C4-2B (cell line): ENCODE data around the gene FRMD4B.

Source experiments
- H3K27ac ChIP-seq: fragments of 450-650 bp; 2 replicates; pipeline ENCODE4 v1.5.1; 2017
- ZFX ChIP-seq: fragments of 450-650 bp; IDR thresholded peaks from 2 replicates; pipeline ENCODE4 v1.6.1; 2017
- TF ChIP-seq, protein P1 (sequence below): fragments of 450-650 bp; conservative IDR thresholded peaks from 2 replicates; pipeline ENCODE4 v1.5.1; 2017; ENCODE audit warnings: mild to moderate bottlenecking

The FRMD4B gene

DNA sequence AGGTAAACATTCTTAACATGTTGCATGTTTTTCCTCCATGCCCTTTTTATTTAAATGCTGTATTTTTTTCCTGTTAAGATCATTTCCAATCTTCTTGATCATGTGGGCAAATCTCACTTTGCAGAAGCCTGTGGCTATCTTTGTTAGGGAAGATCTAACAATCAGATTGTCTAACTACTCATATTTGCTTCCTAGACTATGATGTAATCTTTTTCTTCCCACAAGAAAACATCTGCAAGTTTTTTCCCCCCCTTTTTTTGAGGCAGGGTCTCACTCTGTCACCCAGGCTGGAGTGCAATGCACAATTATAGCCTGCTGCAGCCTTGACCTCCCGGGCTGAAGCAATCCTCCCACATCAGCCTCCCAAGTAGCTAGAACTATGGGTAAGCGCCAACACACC is 248.5 kb downstream of the FRMD4B start:
- no peak overlapping the region for H3K27ac ChIP-seq
- TF ChIP-seq ZFX: no peak
- TF ChIP-seq, protein P1, sequence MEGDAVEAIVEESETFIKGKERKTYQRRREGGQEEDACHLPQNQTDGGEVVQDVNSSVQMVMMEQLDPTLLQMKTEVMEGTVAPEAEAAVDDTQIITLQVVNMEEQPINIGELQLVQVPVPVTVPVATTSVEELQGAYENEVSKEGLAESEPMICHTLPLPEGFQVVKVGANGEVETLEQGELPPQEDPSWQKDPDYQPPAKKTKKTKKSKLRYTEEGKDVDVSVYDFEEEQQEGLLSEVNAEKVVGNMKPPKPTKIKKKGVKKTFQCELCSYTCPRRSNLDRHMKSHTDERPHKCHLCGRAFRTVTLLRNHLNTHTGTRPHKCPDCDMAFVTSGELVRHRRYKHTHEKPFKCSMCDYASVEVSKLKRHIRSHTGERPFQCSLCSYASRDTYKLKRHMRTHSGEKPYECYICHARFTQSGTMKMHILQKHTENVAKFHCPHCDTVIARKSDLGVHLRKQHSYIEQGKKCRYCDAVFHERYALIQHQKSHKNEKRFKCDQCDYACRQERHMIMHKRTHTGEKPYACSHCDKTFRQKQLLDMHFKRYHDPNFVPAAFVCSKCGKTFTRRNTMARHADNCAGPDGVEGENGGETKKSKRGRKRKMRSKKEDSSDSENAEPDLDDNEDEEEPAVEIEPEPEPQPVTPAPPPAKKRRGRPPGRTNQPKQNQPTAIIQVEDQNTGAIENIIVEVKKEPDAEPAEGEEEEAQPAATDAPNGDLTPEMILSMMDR: no peak

DNA sequence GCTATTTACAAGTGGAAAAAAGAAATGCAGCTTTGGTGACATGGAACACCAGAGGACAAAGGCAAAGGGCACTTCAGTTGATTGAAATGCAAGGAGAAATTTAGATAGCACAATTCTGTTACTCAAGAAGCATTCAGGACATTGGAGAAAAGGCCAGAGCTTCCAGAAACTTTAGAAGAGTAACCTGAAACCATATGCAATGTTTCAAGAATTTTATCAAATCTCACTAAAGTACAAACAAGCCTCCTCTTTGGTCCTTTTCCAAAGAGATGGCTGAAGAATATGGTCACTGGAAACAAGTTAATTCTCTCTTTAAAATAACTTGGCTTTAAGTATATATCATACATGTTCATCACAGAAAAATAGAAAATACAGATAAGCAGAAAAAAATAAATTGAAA is 248.9 kb downstream of the FRMD4B start:
- TF ChIP-seq ZFX: no peak
- TF ChIP-seq, protein P1: no peak
- no peak overlapping the region for H3K27ac ChIP-seq

DNA sequence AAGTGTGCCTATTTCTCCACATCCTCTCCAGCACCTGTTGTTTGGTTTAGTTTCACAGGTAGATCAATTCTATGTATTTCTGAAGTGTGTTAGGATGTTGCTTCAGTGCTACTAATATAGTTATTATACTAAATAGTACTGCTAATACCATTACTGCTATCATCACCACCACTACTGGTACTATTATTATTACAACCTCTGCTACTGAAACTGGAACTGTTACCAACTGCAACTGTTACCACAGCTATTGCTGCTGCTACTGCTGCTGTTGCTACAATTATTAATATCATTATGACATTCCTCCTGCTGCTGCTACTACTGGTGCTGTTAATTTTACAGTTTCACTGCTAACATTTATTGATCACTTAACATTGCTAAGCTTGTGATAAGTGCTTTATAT is 255.2 kb downstream of the FRMD4B start:
- no peak overlapping the region for H3K27ac ChIP-seq
- TF ChIP-seq ZFX: no peak
- TF ChIP-seq, protein P1: no peak

DNA sequence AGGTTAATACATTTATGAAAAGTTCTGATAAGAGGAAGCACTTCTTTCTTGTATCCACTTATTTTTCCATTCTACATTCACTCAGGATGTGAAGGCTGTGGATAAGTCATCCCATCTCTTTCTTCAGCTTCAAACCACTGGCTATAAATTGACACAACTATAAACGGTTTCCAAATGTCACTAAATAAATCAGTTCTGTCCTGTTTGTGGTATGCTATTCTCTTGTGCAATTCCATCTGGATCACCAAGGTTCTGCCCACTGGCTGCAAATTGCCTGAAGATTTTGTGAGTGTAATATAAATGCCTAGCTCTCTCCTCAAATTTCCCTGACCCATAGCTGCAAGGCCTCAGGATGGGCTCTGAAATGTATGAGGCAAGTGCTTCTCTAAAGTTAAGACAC is 256.4 kb downstream of the FRMD4B start:
- TF ChIP-seq, protein P1: no peak
- no peak for TF ChIP-seq ZFX
- no peak overlapping the region for H3K27ac ChIP-seq

DNA sequence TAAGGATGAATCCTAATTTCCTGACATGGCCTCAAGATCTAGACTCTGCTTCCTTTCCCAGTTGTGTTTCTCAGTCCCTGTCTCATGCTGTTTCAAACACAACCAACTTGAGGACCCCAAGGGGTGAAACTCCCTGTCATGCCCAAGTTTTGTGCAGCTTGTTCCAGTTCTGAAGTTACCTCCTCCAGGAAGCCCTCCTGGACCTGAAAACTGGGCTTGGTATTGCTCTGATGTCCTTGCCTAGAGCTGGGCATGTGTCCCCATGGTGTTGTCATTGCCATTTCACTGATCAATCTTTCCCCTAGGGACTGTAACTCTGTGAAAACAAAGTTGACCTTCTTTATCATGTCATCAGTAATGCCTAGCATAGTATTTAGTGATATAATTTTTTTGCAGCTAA is 257.4 kb downstream of the FRMD4B start:
- no peak overlapping the region for H3K27ac ChIP-seq
- TF ChIP-seq, protein P1: no peak
- TF ChIP-seq ZFX: no peak

DNA sequence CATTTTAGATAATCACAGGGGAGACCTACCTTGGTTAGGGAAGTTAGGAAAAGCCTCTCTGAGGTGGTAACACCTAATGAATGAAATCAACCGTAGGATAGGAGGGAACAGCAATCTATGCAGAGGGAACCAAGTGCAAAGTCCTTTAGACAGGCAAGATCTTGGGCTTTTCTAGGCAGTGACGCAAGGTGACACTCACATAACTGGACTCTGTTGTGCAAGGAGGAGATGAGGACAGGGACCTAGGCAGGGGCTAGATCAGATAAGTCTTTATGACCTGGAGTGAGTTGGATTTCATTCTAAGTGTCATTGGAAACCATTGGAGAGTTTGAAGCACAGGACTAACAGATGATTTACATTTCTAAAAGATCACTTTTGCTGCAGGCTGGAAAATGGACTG is 258.9 kb downstream of the FRMD4B start:
- no peak for TF ChIP-seq ZFX
- TF ChIP-seq, protein P1: no peak
- no peak overlapping the region for H3K27ac ChIP-seq

DNA sequence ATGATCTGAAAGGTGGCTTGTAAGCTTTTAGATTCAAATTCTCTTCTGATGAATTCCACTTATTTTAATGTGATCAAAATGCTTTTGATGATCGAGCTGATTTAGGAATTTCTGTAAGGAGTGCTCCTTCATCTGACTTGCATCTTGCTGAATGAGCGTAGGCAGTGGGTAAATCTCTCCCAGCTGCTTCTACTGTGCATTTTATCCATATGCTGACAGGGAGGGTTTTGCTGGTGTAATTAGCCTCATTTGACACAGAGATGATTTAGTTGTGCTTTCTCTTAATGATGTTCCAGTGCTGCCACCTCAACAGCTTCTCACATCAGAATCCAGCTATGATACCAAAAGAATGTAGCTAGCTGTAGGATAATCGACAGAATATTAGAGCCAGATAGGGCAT is 259.7 kb downstream of the FRMD4B start:
- H3K27ac ChIP-seq: no peak overlapping the region
- no peak for TF ChIP-seq ZFX
- TF ChIP-seq, protein P1: no peak
